Neutrophil (primary cell): ENCODE data around the gene LEMD1.

Source experiments
- H3K27ac ChIP-seq: fragments of 200-600 bp; sonication (generic); 2 replicates; pipeline ENCODE4 v1.5.1; 2016; ENCODE audit warnings: mild to moderate bottlenecking, moderate library complexity
- H3K27me3 ChIP-seq: fragments of 200-600 bp; sonication (generic); 2 replicates; pipeline ENCODE4 v1.6.0; 2016; ENCODE audit warnings: mild to moderate bottlenecking
- H3K36me3 ChIP-seq: fragments of 200-600 bp; sonication (generic); 2 replicates; pipeline ENCODE4 v1.5.1; 2017
- H3K4me1 ChIP-seq, 2 experiments: fragments of 200-600 bp in 1 of 2; sonication (generic) in 1 of 2; 1 replicate in 1 of 2; 2 replicates in 1 of 2; pipeline versions ENCODE4 v1.5.1 to v1.6.1; 2013 to 2016; ENCODE audit warnings: low read depth in 1 of 2, low read length in 1 of 2, mild to moderate bottlenecking in 1 of 2, moderate library complexity in 1 of 2; ENCODE audit not compliant: control insufficient read depth in 1 of 2, insufficient read depth in 1 of 2
- H3K4me3 ChIP-seq, 2 experiments: fragments of 200-600 bp in 1 of 2; sonication (generic) in 1 of 2; 1 replicate in 1 of 2; 2 replicates in 1 of 2; pipeline ENCODE4 v1.5.1; 2013 to 2016; ENCODE audit warnings: low read depth in 1 of 2, low read length in 1 of 2, mild to moderate bottlenecking in 1 of 2, moderate library complexity in 1 of 2
- H3K9me3 ChIP-seq: fragments of 200-600 bp; sonication (generic); 2 replicates; pipeline ENCODE4 v1.5.1; 2016
- CTCF ChIP-seq: fragments of 200-600 bp; sonication (generic); IDR thresholded peaks from 2 replicates; pipeline ENCODE4 v1.5.1; 2016; ENCODE audit warnings: antibody characterized with exemption

The LEMD1 gene

GRCh38 chr1:205430696-205431305, 8.9 kb upstream of the LEMD1 start:
- peaks cover 88% of the 10 kb centered on the region for H3K27me3 ChIP-seq
- TF ChIP-seq CTCF, result no peak
- peaks cover 0 to 5% of the 10 kb centered on the region in 2 experiments for H3K4me1 ChIP-seq
- no peak overlapping the region for H3K4me3 ChIP-seq
- H3K36me3 ChIP-seq, result no peaks in the 10 kb centered on the region
- H3K27ac ChIP-seq, result no peak overlapping the region
- no peaks in the 10 kb centered on the region for H3K9me3 ChIP-seq

- H3K36me3 ChIP-seq, result no peaks in the 10 kb centered on the region
- peaks cover 0 to 5% of the 10 kb centered on the region in 2 experiments for H3K4me1 ChIP-seq
- TF ChIP-seq CTCF, result no peak
- no peaks in the 10 kb centered on the region for H3K9me3 ChIP-seq
- H3K27ac ChIP-seq, result no peak overlapping the region
- H3K4me3 ChIP-seq, result no peak overlapping the region
- peaks cover 88% of the 10 kb centered on the region for H3K27me3 ChIP-seq
Measured at GRCh38 chr1:205429762-205430695, 8.2 kb upstream of the LEMD1 start.

- H3K4me1 ChIP-seq, result no peaks in the 10 kb centered on the region
- no peak overlapping the region for H3K4me3 ChIP-seq
- H3K27ac ChIP-seq, result no peak overlapping the region
- TF ChIP-seq CTCF, result no peak
- H3K27me3 ChIP-seq, result peaks cover 94% of the 10 kb centered on the region
- H3K9me3 ChIP-seq, result no peaks in the 10 kb centered on the region
- H3K36me3 ChIP-seq, result no peaks in the 10 kb centered on the region
Measured at GRCh38 chr1:205424901-205425600, 3.2 kb upstream of the LEMD1 start.

GRCh38 chr1:205423814-205424399, 2.1 kb upstream of the LEMD1 start:
- Histone ChIP-seq H3K4me3 (no peak overlapping the region), H3K36me3 (no peaks in the 10 kb centered on the region), H3K27ac (no peak overlapping the region), H3K27me3 (peaks cover 94% of the 10 kb centered on the region), H3K4me1 (no peaks in the 10 kb centered on the region), H3K9me3 (no peaks in the 10 kb centered on the region)
- TF ChIP-seq CTCF, result no peak

- Histone ChIP-seq H3K36me3 (no peaks in the 10 kb centered on the region), H3K4me3 (no peak overlapping the region), H3K4me1 (no peaks in the 10 kb centered on the region), H3K9me3 (no peaks in the 10 kb centered on the region), H3K27ac (no peak overlapping the region), H3K27me3 (peaks cover 88% of the 10 kb centered on the region)
- no peak for TF ChIP-seq CTCF
Measured at GRCh38 chr1:205422993-205423642, 1.3 kb upstream of the LEMD1 start.
